Neural cell (in vitro differentiated cells): ENCODE results near the gene GSG1L. TPM values are rescaled to one million over a fixed set of nuclear protein-coding genes. Genes with fewer than 3 reads are reported as not detected.
A peak's percentile ranks its signal among the peaks of the same experiment; 100 is the strongest.

ENCODE experiments used
- H2AFZ ChIP-seq: fragments of 200-600, 300-800 bp; sonication (generic), shearing (Covaris generic); 2 replicates; pipeline ENCODE4 v1.6.0; 2014; ENCODE audit warnings: low read depth, mild to moderate bottlenecking, antibody characterized with exemption, low read length, moderate library complexity
- H3F3A ChIP-seq: fragments of 200-600 bp; shearing (Covaris generic); 2 replicates; pipeline ENCODE4 v1.6.1; 2016; ENCODE audit warnings: mild to moderate bottlenecking, moderate library complexity, mixed read lengths, antibody characterized with exemption, low read length; ENCODE audit not compliant: insufficient read depth, poor library complexity, severe bottlenecking
- H3K27ac ChIP-seq: fragments of 200-600, 300-800 bp; sonication (generic), shearing (Covaris generic); 2 replicates; pipeline ENCODE4 v1.5.1; 2014; ENCODE audit warnings: mild to moderate bottlenecking, low read length, moderate library complexity
- H3K27me3 ChIP-seq: fragments of 300-800, 200-600 bp; sonication (generic), shearing (Covaris generic); 2 replicates; pipeline ENCODE4 v1.6.0; 2014; ENCODE audit warnings: mild to moderate bottlenecking, low read depth, low read length, moderate library complexity; ENCODE audit not compliant: insufficient read depth
- H3K36me3 ChIP-seq: fragments of 300-800, 200-600 bp; sonication (generic), shearing (Covaris generic); 2 replicates; pipeline ENCODE4 v1.5.1; 2014; ENCODE audit warnings: mild to moderate bottlenecking, antibody characterized with exemption, low read length, moderate library complexity; ENCODE audit not compliant: insufficient read depth
- H3K4me2 ChIP-seq: fragments of 300-800, 200-600 bp; sonication (generic), shearing (Covaris generic); 2 replicates; pipeline ENCODE4 v1.6.0; 2014; ENCODE audit warnings: mild to moderate bottlenecking, low read length
- H3K4me3 ChIP-seq: fragments of 300-800, 200-600 bp; sonication (generic), shearing (Covaris generic); 2 replicates; pipeline ENCODE4 v1.5.1; 2014; ENCODE audit warnings: mild to moderate bottlenecking, low read length, moderate library complexity
- H3K79me2 ChIP-seq: fragments of 200-600 bp; shearing (Covaris generic); replicated peaks from 2 replicates; pipeline ENCODE4 v1.6.0; 2014; ENCODE audit warnings: mild to moderate bottlenecking, low read length, moderate library complexity; ENCODE audit not compliant: insufficient read depth
- H3K9ac ChIP-seq: fragments of 300-800, 200-600 bp; sonication (generic), shearing (Covaris generic); 2 replicates; pipeline ENCODE4 v1.6.1; 2016; ENCODE audit warnings: mild to moderate bottlenecking, low read length, mixed read lengths
- H3K9me2 ChIP-seq: fragments of 200-600 bp; shearing (Covaris generic); 2 replicates; pipeline ENCODE4 v1.6.1; 2016; ENCODE audit warnings: mild to moderate bottlenecking, low read length, mixed read lengths; ENCODE audit not compliant: insufficient read depth
- H3K9me3 ChIP-seq: fragments of 200-600, 300-800 bp; sonication (generic), shearing (Covaris generic); 2 replicates; pipeline ENCODE4 v1.6.1; 2016; ENCODE audit warnings: mild to moderate bottlenecking, mixed run types, low read length, moderate library complexity, mixed read lengths
- H4K20me1 ChIP-seq: fragments of 200-600 bp; shearing (Covaris generic); 2 replicates; pipeline ENCODE4 v1.6.1; 2016; ENCODE audit warnings: mild to moderate bottlenecking, mixed run types; ENCODE audit not compliant: insufficient read depth
- EP300 ChIP-seq: fragments of 450-650 bp; conservative IDR thresholded peaks from 2 replicates; pipeline ENCODE4 v1.6.1; 2014; ENCODE audit warnings: antibody characterized with exemption, mild to moderate bottlenecking, moderate library complexity; ENCODE audit not compliant: poor library complexity, severe bottlenecking
- EZH2 ChIP-seq: fragments of 200-600, 300-800 bp; shearing (Covaris generic), sonication (generic); IDR thresholded peaks from 2 replicates; pipeline ENCODE4 v1.6.1; 2014; ENCODE audit warnings: antibody characterized with exemption, low read length, borderline replicate concordance, mild to moderate bottlenecking; ENCODE audit not compliant: insufficient read depth, poor library complexity, severe bottlenecking
- MXI1 ChIP-seq: fragments of 450-650 bp; conservative IDR thresholded peaks from 2 replicates; pipeline ENCODE4 v1.6.1; 2014; ENCODE audit warnings: antibody characterized with exemption, mild to moderate bottlenecking; ENCODE audit not compliant: poor library complexity, severe bottlenecking
- POLR2AphosphoS5 ChIP-seq: IDR thresholded peaks from 2 replicates; pipeline ENCODE4 v1.6.1; 2012
- RAD21 ChIP-seq: fragments of 450-650 bp; conservative IDR thresholded peaks from 2 replicates; pipeline ENCODE4 v1.6.1; 2014; ENCODE audit warnings: antibody characterized with exemption, mild to moderate bottlenecking, moderate library complexity
- REST ChIP-seq: IDR thresholded peaks from 2 replicates; pipeline ENCODE4 v1.6.1; 2012; ENCODE audit warnings: borderline replicate concordance
- SMC3 ChIP-seq: fragments of 450-650 bp; conservative IDR thresholded peaks from 2 replicates; pipeline ENCODE4 v1.6.1; 2014; ENCODE audit warnings: antibody characterized with exemption, mild to moderate bottlenecking, moderate library complexity; ENCODE audit not compliant: poor library complexity
- TAF1 ChIP-seq: IDR thresholded peaks from 2 replicates; pipeline ENCODE4 v1.6.1; 2012; ENCODE audit warnings: low read depth
- polyA minus RNA-seq: library from RNA; depleted of rRNA, polyadenylated mRNA; stranded (reverse); fragments of >200 nt; gene quantifications from 2 replicates; pipeline ENCODE4 v1.2.3, GENCODE V29; 2014
- polyA plus RNA-seq: library from polyadenylated mRNA; depleted of rRNA; stranded (reverse); fragments of >200 nt; gene quantifications from 2 replicates; pipeline ENCODE4 v1.2.3, GENCODE V29; 2014
- TF ChIP-seq, protein P1 (sequence below): fragments of 450-650 bp; IDR thresholded peaks from 2 replicates; pipeline ENCODE4 v1.5.1; 2014; ENCODE audit warnings: antibody characterized with exemption, mild to moderate bottlenecking, moderate library complexity; ENCODE audit not compliant: poor library complexity, severe bottlenecking

The GSG1L gene
- polyA plus RNA-seq (0.85 TPM in 1 of 2 replicates, not detected in the other), polyA minus RNA-seq (0.12 and 0.24 TPM in 2 replicates)

- H4K20me1 ChIP-seq: no peaks in the 10 kb centered on the region
- no peak within 1 kb of the TSS for H3K27ac ChIP-seq
- peaks cover 61% of the 10 kb centered on the region for H3K27me3 ChIP-seq
Measured at GRCh38 chr16:28063591-28064061, at the start of gene GSG1L. Gene GSG1L, minus strand, starts transcription at chr16:28063714. Its CDS starts 290 bp downstream, at chr16:28063424.

DNA sequence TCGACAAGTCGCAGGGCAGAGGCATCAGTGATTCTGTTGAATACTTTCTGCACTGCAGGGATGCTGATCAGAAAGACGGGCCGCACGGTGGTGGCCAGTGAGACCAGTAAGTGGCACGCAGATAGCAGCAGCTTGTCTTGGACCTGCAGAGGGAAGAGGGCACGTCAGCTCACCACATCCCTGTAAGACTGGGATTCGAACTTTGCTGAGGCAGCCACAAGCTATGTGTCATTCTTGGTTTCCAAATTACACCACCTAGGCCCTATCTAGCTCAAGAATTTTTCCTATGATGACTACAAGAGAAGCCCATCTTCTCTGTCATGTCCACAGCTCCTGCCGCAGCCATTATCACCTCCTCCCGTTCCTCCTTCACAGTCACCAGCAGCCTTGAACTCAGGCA is 49.4 kb upstream of the GSG1L start:
- Histone ChIP-seq H3K36me3 (peaks cover 22% of the 10 kb centered on the region), H3K9ac (no peak overlapping the region), H4K20me1 (no peaks in the 10 kb centered on the region)

More at GRCh38 chr16:28063591-28064061, at the start of gene GSG1L:
- Histone ChIP-seq H3K9me3 (no peaks in the 10 kb centered on the region), H3K4me3 (peak within 1 kb of the TSS; percentile 68), H3K9ac (peak within 1 kb of the TSS; percentile 47), H2AFZ (no peak within 1 kb of the TSS), H3F3A (no peaks in the 10 kb centered on the region), H3K9me2 (no peaks in the 10 kb centered on the region), H3K4me2 (peak within 1 kb of the TSS; percentile 59), H3K79me2 (no peaks in the 10 kb centered on the region), H3K36me3 (no peaks in the 10 kb centered on the region)
- TF ChIP-seq TAF1 (no peak), SMC3 (peak; percentile 69), EP300 (no peak), RAD21 (peak; percentile 52)
- TF ChIP-seq, protein P1, sequence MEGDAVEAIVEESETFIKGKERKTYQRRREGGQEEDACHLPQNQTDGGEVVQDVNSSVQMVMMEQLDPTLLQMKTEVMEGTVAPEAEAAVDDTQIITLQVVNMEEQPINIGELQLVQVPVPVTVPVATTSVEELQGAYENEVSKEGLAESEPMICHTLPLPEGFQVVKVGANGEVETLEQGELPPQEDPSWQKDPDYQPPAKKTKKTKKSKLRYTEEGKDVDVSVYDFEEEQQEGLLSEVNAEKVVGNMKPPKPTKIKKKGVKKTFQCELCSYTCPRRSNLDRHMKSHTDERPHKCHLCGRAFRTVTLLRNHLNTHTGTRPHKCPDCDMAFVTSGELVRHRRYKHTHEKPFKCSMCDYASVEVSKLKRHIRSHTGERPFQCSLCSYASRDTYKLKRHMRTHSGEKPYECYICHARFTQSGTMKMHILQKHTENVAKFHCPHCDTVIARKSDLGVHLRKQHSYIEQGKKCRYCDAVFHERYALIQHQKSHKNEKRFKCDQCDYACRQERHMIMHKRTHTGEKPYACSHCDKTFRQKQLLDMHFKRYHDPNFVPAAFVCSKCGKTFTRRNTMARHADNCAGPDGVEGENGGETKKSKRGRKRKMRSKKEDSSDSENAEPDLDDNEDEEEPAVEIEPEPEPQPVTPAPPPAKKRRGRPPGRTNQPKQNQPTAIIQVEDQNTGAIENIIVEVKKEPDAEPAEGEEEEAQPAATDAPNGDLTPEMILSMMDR: peak; percentile 66

More for the DNA sequence above, 49.4 kb upstream of the GSG1L start:
- H3K9me2 ChIP-seq: no peaks in the 10 kb centered on the region
- H3K27me3 ChIP-seq: no peaks in the 10 kb centered on the region
- no peaks in the 10 kb centered on the region for H3K9me3 ChIP-seq
- TF ChIP-seq, protein P1: no peak
- TF ChIP-seq MXI1 (no peak), TAF1 (no peak), EP300 (no peak), EZH2 (no peak), RAD21 (no peak), REST (no peak), POLR2AphosphoS5 (no peak), SMC3 (no peak)
- H3F3A ChIP-seq: no peaks in the 10 kb centered on the region
- no peaks in the 10 kb centered on the region for H3K79me2 ChIP-seq
- no peak overlapping the region for H3K4me3 ChIP-seq
- H3K4me2 ChIP-seq: no peak overlapping the region
- no peak overlapping the region for H3K27ac ChIP-seq
- no peak overlapping the region for H2AFZ ChIP-seq
